Glutamatergic neuron (in vitro differentiated cells): ENCODE results near the gene STARD13. TPM values are rescaled to one million over a fixed set of nuclear protein-coding genes. Genes with fewer than 3 reads are reported as not detected.
A peak's percentile ranks its signal among the peaks of the same experiment; 100 is the strongest.

Experiments
- DNase-seq: peaks from one replicate; pipeline ENCODE4 v3.0.0; 2022
- H3K27ac Mint-ChIP-seq: one replicate; pipeline ENCODE4 v1.8.0; 2020; ENCODE audit warnings: mild to moderate bottlenecking, mixed read lengths, inconsistent platforms; ENCODE audit not compliant: unreplicated experiment
- H3K27me3 Mint-ChIP-seq: one replicate; pipeline ENCODE4 v1.8.0; 2020; ENCODE audit warnings: mild to moderate bottlenecking, moderate library complexity, mixed read lengths, inconsistent platforms; ENCODE audit not compliant: unreplicated experiment
- H3K36me3 Mint-ChIP-seq: one replicate; pipeline ENCODE4 v1.8.0; 2020; ENCODE audit warnings: mild to moderate bottlenecking, mixed read lengths, inconsistent platforms; ENCODE audit not compliant: unreplicated experiment
- H3K4me1 Mint-ChIP-seq: one replicate; pipeline ENCODE4 v1.8.0; 2020; ENCODE audit warnings: mild to moderate bottlenecking, low read depth, mixed read lengths, inconsistent platforms; ENCODE audit not compliant: unreplicated experiment
- H3K4me3 Mint-ChIP-seq: one replicate; pipeline ENCODE4 v1.8.0; 2020; ENCODE audit warnings: mild to moderate bottlenecking, mixed read lengths, inconsistent platforms; ENCODE audit not compliant: unreplicated experiment
- H3K9me3 Mint-ChIP-seq: one replicate; pipeline ENCODE4 v1.8.0; 2020; ENCODE audit warnings: mild to moderate bottlenecking, moderate library complexity, mixed read lengths, inconsistent platforms; ENCODE audit not compliant: unreplicated experiment
- CTCF ChIP-seq: fragments of 200-600 bp; sonication (generic); IDR thresholded peaks from one replicate; pipeline ENCODE4 v1.5.0; 2021; ENCODE audit not compliant: partially characterized antibody, unreplicated experiment
- long read RNA-seq: library from polyadenylated mRNA; unstranded; transcript quantifications from one replicate; pipeline ENCODE4 v2.0.0, GENCODE V29; 2020; ENCODE audit not compliant: unreplicated experiment
- total RNA-seq: library from RNA; stranded (reverse); fragmentation: NEBNext Ultra II Directional; extraction: Animal tissue kit (Norgen Biotek cat#: 25700); gene quantifications from one replicate; pipeline ENCODE4 v1.2.1, GENCODE V29; 2021; ENCODE audit not compliant: unreplicated experiment

Gene STARD13
- 36.4 TPM for total RNA-seq
- long read RNA-seq, partial matches to known transcripts, result 0 of 1 reads
- long read RNA-seq, other reads (novel, unspliced or antisense), result 1 of 1 reads

GRCh38 chr13:33285420-33286124, at the start of gene STARD13:
TSS of gene STARD13 (minus strand) at chr13:33285755. CDS start at chr13:33285638, 117 bp downstream.
- Mint-ChIP-seq H3K27me3 (peaks cover 6% of the 10 kb centered on the region), H3K4me3 (peak within 1 kb of the TSS; percentile 92), H3K27ac (peak within 1 kb of the TSS; percentile 56), H3K4me1 (peaks cover 42% of the 10 kb centered on the region), H3K9me3 (peaks cover 1% of the 10 kb centered on the region), H3K36me3 (no peaks in the 10 kb centered on the region)
- peak; percentile 81 for DNase-seq
- TF ChIP-seq CTCF, result no peak

GRCh38 chr13:33334831-33335230, 49.3 kb upstream of the STARD13 start:
- H3K4me1 Mint-ChIP-seq, result peaks cover 4% of the 10 kb centered on the region
- TF ChIP-seq CTCF, result no peak
- peaks cover 3% of the 10 kb centered on the region for H3K27me3 Mint-ChIP-seq
- H3K27ac Mint-ChIP-seq, result no peak overlapping the region
- no peak overlapping the region for H3K4me3 Mint-ChIP-seq
- DNase-seq, result no peak
- no peaks in the 10 kb centered on the region for H3K36me3 Mint-ChIP-seq
- no peaks in the 10 kb centered on the region for H3K9me3 Mint-ChIP-seq

- Mint-ChIP-seq H3K4me3 (no peak overlapping the region), H3K27ac (no peak overlapping the region), H3K9me3 (no peaks in the 10 kb centered on the region), H3K27me3 (peaks cover 3% of the 10 kb centered on the region), H3K36me3 (no peaks in the 10 kb centered on the region), H3K4me1 (peaks cover 4% of the 10 kb centered on the region)
- no peak for DNase-seq
- TF ChIP-seq CTCF, result no peak
Observed at GRCh38 chr13:33331962-33332361, 46.4 kb upstream of the STARD13 start.

GRCh38 chr13:33330483-33330882, 44.9 kb upstream of the STARD13 start:
- no peak for TF ChIP-seq CTCF
- Mint-ChIP-seq H3K36me3 (no peaks in the 10 kb centered on the region), H3K9me3 (no peaks in the 10 kb centered on the region), H3K4me1 (peaks cover 11% of the 10 kb centered on the region), H3K27me3 (peaks cover 4% of the 10 kb centered on the region), H3K4me3 (no peak overlapping the region), H3K27ac (no peak overlapping the region)
- no peak for DNase-seq

- Mint-ChIP-seq H3K9me3 (no peaks in the 10 kb centered on the region), H3K27ac (no peak overlapping the region), H3K36me3 (no peaks in the 10 kb centered on the region), H3K4me3 (no peak overlapping the region), H3K27me3 (peaks cover 4% of the 10 kb centered on the region), H3K4me1 (peaks cover 15% of the 10 kb centered on the region)
- no peak for TF ChIP-seq CTCF
- no peak for DNase-seq
Observed at GRCh38 chr13:33328701-33329100, 43.1 kb upstream of the STARD13 start.
